ENCODE measurements around the gene ANO6. TPM values are rescaled to one million over a fixed set of nuclear protein-coding genes. Genes with fewer than 3 reads are reported as not detected.

ANO6 gene
- total RNA-seq, 1 donor from 2014 or later: 85.0 TPM

- H3K27ac ChIP-seq: no peak overlapping the region
- no peaks in the 10 kb centered on the region for H3K9me3 ChIP-seq
- intact Hi-C loops (cut with DNase I): no loop called here
- H3K27me3 ChIP-seq: no peaks in the 10 kb centered on the region
- peaks cover 7% of the 10 kb centered on the region for H3K36me3 ChIP-seq
- DNase-seq (no peak), ATAC-seq (no peak)
- no peak for TF ChIP-seq CTCF (IDR thresholded peaks at IDR 0.05)
- H3K4me3 ChIP-seq: no peak overlapping the region
- H3K4me1 ChIP-seq: no peaks in the 10 kb centered on the region
Measured at GRCh38 chr12:45343269-45344051, 127.6 kb downstream of the ANO6 start.

- no peaks in the 10 kb centered on the region for H3K9me3 ChIP-seq
- intact Hi-C loops (cut with DNase I): no loop called here
- TF ChIP-seq CTCF (IDR thresholded peaks at IDR 0.05): no peak
- no peaks in the 10 kb centered on the region for H3K27me3 ChIP-seq
- H3K27ac ChIP-seq: no peak overlapping the region
- no peaks in the 10 kb centered on the region for H3K4me1 ChIP-seq
- ATAC-seq (no peak), DNase-seq (no peak)
- peaks cover 33% of the 10 kb centered on the region for H3K36me3 ChIP-seq
- H3K4me3 ChIP-seq: no peak overlapping the region
Measured at GRCh38 chr12:45348311-45348710, 132.4 kb downstream of the ANO6 start.

GRCh38 chr12:45348986-45349385 lies 133.1 kb downstream of the ANO6 start:
- TF ChIP-seq CTCF (IDR thresholded peaks at IDR 0.05): no peak
- intact Hi-C loops (cut with DNase I): no loop called here

GRCh38 chr12:45349916-45350315 lies 134.0 kb downstream of the ANO6 start:
- no peak overlapping the region for H3K27ac ChIP-seq
- no peaks in the 10 kb centered on the region for H3K9me3 ChIP-seq
- no peaks in the 10 kb centered on the region for H3K4me1 ChIP-seq
- peaks cover 41% of the 10 kb centered on the region for H3K36me3 ChIP-seq
- intact Hi-C loops (cut with DNase I): no loop called here
- no peak for TF ChIP-seq CTCF (IDR thresholded peaks at IDR 0.05)
- DNase-seq (no peak), ATAC-seq (no peak)
- no peaks in the 10 kb centered on the region for H3K27me3 ChIP-seq
- H3K4me3 ChIP-seq: no peak overlapping the region

More at GRCh38 chr12:45348986-45349385, 133.1 kb downstream of the ANO6 start:
- Histone ChIP-seq H3K4me3 (no peak overlapping the region), H3K27ac (no peak overlapping the region), H3K4me1 (no peaks in the 10 kb centered on the region), H3K9me3 (no peaks in the 10 kb centered on the region), H3K27me3 (no peaks in the 10 kb centered on the region), H3K36me3 (peaks cover 39% of the 10 kb centered on the region)
- no peak for ATAC-seq
- DNase-seq: no peak

GRCh38 chr12:45350861-45351260 lies 135.0 kb downstream of the ANO6 start:
- H3K27ac ChIP-seq: no peak overlapping the region
- H3K36me3 ChIP-seq: peaks cover 46% of the 10 kb centered on the region
- DNase-seq (no peak), ATAC-seq (no peak)
- H3K27me3 ChIP-seq: no peaks in the 10 kb centered on the region
- TF ChIP-seq CTCF (IDR thresholded peaks at IDR 0.05): no peak
- H3K9me3 ChIP-seq: no peaks in the 10 kb centered on the region
- no peak overlapping the region for H3K4me3 ChIP-seq
- intact Hi-C loops (cut with DNase I): no loop called here
- no peaks in the 10 kb centered on the region for H3K4me1 ChIP-seq
